ENCODE results near the gene PRAMEF12.
"Not testable (repeated sequence)": the region's sequence is repeated elsewhere in the genome, so short reads cannot be mapped to it uniquely, and the experiment has no call there.

Gene PRAMEF12

DNA sequence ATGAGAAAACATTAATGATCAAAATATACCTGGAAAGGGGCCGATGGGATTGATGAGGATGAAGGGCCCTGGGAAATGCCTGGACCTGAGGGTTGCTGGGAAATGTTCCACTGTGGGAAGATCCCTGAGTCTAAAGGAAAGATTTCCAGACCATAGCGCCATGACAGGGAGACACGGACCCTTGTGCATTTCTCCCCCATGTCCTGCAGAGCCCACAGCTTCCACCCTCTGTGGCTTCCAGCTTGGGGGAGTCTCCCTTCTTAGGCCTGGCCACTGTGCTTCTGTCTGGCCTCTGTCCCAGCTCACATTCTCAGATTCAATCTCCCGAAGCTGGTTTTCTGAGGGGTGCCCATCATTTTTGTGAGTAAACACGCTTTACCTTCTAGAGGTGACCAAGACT lies 1.0 kb upstream of the PRAMEF12 start:
- no peak for DNase-seq

DNA sequence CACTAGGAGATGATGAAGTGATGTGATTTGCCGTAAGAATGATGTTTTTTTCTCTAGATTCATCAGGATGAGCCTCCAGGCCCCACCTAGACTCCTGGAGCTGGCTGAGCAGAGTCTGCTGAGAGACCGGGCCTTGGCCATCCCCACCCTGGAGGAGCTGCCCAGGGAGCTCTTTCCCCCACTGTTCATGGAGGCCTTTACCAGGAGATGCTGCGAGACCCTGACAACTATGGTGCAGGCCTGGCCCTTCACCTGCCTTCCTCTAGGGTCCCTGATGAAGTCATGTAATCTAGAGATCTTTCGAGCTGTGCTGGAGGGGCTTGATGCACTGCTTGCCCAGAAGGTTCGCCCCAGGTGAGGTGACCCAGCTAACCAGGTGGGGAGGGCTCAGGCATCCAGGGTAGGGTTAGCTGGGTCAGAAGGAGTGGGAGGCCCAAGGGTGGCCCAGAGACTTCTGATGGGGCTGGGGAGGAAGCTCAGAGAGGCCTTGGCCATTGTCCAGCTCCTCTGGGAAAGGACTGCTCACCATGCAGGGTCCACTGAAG lies 1.3 kb downstream of the PRAMEF12 start:
- no peak for DNase-seq

DNA sequence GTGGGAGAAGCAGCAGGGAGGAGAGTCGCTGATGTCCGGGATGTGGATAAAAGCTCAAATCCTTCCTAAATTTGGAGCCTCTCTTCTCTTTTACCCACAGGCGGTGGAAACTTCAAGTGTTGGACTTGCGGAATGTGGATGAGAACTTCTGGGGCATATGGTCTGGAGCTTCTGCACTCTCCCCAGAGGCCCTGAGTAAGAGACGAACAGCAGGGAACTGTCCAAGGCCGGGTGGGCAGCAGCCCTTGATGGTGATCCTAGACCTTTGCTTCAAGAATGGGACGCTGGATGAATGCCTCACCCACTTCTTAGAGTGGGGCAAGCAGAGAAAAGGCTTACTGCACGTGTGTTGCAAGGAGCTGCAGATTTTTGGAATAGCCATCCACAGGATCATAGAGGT lies 1.9 kb downstream of the PRAMEF12 start:
- DNase-seq = no peak

DNA sequence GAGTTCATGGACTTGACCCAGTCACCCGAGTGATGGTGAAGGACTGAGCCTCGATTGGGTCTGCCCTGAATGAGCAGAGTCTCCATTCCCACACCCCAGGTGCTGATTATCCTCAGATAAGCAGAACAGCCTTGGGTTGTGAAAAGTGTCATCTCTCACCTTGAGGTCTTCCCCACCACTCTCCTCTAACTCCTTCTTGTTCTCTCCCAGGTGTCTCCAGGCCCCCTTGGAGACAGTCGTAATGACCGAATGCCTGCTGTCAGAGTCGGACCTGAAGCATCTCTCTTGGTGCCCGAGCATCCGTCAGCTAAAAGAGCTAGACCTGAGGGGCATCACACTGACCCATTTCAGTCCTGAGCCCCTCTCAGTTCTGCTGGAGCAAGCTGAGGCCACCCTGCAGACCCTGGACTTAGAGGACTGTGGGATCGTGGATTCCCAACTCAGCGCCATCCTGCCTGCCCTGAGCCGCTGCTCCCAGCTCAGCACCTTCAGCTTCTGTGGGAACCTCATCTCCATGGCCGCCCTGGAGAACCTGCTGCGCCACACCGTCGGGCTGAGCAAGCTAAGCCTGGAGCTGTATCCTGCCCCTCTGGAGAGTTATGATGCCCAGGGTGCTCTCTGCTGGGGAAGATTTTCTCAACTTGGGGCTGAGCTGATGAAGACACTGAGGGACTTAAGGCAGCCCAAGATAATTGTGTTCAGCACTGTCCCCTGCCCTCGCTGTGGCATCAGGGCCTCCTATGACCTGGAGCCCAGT lies 3.4 kb downstream of the PRAMEF12 start:
- DNase-seq = no peak

DNA sequence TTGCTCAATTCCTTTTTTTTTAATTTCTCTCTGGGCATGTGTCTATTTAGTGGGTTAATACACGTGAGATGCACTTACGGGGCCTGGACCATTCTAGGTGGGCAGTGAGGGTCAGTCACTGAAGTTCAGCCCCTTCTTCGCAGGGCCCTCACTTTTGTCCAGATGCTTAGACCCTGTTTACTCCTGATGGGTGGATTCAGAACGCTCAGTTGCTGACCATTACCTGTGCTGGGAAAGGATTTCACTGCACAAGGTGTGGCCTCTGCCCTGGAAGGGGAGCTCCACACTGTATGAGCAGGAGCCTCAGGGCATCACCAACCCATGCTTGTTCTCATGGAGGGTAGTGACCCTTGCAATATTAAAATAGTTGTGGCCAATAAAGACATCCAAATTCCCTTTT lies 4.5 kb downstream of the PRAMEF12 start:
- DNase-seq = no peak

DNA sequence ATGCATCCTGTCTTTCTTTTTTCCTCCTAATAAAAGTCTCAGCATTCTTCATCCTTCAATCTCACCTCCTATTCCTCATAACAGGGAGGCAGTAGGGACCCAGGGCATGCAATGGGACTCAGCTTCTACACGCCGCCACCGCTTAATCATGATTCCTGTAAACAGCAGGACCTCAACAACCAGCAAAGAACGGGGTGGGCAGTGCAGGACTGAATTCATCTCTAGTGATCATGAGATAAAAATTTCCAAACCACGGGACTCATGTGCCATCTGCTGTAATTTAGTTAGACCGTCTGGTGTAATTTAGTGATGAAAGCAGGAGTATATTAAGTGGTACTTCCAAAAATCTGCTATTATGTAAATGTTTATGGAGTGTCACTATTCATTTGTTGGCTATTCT lies 5.4 kb downstream of the PRAMEF12 start:
- DNase-seq = no peak

DNA sequence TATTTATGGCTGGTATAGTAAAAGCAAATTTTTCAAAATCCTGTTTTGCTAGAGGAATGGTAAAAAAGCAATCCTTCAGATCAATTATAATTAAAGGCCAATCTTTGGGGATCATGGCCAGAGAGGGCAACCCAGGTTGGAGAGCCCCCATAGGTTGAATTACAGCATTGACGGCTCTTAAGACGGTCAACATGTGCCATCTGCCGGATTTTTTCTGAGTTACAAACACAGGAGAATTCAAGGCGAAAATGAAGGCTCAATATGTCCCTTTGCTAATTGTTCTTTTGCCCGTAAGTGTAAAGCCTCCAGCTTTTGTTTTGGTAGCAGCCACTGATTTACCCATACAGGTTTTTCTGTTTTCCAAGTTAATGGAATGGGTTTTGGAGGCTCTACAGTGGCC lies 8.0 kb downstream of the PRAMEF12 start:
- not testable (repeated sequence) for DNase-seq

DNA sequence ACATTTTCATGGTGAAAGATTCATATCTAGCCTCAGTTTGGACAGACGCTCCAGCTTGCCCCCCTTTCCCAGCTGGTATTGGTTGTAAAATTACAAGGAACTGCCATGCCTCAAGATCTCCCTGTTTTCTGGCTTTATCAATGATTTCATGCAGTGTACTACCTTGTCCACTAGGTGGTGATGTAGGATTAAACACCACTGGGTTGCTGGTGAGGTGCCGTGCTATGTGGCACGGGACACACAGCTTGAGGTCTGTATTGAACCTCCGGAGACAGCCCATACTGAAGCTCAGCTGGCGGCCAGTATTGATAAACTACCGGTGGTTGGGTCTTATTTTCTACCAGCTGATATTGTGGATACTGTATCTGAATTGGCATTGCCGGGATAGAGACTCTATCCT lies 10.2 kb downstream of the PRAMEF12 start:
- not testable (repeated sequence) for DNase-seq

DNA sequence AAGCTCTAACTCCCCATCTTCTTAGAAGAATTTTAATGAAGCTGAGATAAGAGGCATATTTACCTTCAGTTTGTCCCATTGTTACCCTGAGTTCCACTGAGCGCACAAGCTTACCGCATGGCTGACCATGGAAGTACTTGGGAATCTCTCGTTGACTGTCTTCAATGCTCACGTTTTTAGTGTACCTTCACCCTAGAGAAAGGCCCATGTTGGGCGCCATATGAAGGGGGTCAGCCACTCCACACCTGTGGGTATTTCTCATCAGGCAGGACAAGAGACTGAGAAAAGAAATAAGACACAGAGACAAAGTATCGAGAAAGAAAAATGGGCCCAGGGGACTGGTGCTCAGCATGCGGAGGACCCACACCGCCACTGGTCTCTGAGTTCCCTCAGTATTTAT lies 11.2 kb downstream of the PRAMEF12 start:
- not testable (repeated sequence) for DNase-seq

DNA sequence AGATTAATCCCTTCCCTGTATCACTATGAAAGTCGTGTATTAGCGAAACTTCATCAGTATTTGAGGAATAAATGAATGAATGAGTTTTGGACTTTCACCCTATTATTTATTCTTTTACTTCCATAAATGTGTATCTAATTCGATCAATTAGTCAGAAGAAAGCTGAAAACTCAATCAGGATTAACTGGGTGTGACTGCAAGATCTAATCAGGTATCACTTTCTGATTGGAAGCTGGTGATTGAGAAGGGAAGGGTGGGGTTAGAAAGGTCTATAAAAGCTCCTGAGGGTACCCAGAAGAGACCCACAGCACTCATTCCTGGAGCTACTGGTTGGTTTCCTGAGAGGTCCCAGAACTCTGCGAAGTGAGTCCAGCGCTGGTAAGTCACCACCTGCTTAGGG lies 17.6 kb downstream of the PRAMEF12 start, which contains the start of gene PRAMEF1:
Gene PRAMEF1 (plus strand): TSS at position 301 of the 400 bp plus-strand sequence. CDS start 1,831 bp downstream, outside the sequence.
- not testable (repeated sequence) for DNase-seq

DNA sequence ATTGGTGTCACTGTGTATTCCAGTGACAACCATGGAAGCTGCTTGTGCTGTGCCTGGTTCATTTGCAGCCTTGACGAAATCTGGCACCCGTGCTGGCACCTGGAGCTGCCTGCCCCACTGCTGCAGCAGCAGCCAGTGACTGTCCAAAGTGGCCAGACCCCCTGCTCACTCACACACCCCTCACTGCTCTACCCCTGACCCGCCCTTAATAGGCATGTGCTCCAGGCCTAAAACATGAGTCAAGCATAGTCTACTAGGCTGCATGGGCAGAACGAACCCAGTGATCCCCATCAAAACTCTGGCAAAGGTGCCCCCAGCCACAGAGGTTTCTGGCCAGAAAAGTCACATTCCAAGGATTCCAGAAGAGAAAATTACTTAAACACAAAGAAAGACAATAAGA lies 25.4 kb downstream of the PRAMEF12 start:
- no peak for DNase-seq

DNA sequence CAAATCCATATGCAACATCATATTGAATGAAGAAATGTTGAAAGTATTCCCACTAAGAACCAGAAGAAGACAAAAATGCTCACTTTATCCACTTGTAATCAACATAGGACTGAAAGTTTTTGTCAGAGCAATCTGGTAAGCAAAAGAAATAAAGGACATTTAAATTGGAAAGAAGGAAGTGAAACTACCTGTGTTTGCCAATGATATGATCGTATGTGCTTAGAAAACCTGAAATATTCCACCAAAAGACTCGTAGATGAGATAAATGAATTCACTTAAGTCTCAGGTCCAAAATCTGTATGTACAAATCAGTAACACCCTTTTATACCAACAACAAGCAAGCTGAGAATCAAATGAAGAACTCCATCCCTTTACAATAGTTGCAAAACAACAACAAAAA lies 26.2 kb downstream of the PRAMEF12 start:
- no peak for DNase-seq

DNA sequence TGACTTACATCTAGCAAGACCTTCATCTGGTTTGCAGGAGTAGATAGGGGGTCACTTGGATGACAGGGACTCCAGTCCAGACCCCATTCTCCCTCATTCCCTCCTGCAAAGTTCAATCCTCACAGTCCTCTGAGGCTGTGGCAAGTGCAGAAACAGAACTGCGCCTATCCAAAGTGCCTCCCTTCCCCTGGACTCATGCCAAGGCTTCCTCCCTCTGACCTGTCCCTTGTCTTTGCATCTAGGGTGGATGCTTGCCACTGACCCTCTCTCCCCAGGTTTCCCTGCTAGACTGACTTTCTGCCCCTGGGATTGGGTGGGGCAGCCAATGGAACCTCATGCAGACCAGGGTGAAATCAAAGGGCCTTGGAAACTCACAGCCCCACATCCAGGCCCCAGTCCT lies 36.4 kb downstream of the PRAMEF12 start:
- DNase-seq = no peak

DNA sequence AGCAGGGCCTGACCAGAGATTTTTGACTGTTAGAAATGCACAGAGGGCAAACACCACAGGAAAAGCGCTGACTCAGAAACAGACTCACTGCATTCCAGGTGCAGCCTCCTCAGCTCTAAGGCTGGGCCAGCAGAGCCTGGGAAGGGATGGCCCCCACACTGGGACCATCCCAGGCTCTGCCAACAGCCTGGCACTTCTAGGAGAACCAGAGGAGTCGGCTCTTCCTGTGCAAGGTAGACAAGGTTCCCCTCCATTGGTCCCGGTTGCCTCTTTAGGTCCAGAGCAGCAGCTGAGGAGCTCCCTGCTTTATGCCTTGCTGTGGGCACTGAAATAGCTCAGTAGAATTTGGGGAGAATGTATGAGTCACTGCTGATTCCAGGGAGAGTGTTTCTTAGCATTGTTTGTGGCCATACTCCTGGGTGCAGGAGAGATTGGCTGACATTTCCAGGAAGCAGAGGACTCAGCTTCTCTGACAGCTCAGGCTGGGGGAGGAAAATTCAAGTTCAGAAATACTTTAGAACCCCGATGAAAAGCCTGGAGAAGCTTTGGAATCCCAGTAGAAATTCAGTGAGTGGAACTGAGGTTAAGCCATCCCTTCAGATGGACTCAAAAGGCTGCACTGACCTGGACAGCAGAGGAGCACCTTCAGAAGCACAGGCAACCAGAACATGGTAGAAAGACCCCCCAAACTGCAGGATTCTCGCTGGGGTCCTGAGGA lies 37.3 kb downstream of the PRAMEF12 start:
- no peak for DNase-seq

DNA sequence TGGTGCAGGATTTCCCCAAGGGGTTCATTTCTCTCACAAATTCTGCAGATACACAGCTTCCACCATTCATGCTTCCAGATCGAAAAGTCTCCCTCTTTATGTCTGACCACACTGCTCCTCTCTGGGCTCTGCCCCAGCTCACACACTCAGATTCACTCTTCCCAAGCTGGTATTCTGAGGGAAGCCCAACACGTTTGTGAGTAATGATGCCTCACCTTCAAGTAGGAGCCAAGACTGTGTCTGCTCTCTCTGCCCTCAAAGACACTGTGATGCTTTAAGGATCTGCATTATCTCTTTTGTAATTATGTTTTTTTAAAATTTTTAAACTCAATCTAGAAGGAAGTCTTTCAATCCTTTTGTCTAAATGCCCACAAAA lies 37.9 kb downstream of the PRAMEF12 start:
- no peak for DNase-seq

DNA sequence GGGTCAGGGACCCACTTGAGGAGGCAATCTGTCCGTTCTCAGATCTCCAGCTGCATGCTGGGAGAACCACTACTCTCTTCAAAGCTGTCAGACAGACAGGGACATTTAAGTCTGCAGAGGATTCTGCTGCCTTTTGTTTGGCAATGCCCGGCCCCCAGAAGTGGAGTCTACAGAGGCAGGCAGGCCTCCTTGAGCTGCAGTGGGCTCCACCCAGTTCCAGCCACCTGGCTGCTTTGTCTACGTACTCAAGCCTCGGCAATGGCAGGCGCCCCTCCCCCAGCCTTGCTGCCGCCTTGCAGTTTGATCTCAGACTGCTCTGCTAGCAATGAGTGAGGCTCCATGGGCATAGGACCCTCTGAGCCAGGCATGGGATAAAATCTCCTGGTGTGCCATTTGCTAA lies 45.5 kb downstream of the PRAMEF12 start:
- not testable (repeated sequence) for DNase-seq

Measured in activated naive CD4-positive, alpha-beta T cell treated with Interleukin-2 at 50 U/mL for 16 hours (primary cell).